ENCODE results near the gene ANKK1. TPM values are rescaled to one million over a fixed set of nuclear protein-coding genes. Genes with fewer than 3 reads are reported as not detected.

ANKK1 gene
- total and polyA plus RNA-seq, 8 donors: 0.73 TPM; not detected in 7

GRCh38 chr11:113417428-113417827 is 29.8 kb downstream of the ANKK1 start:
- H3K36me3 ChIP-seq: no peaks in the 10 kb centered on the region
- no peak for DNase-seq
- H3K9me3 ChIP-seq: no peaks in the 10 kb centered on the region
- H3K27ac ChIP-seq: no peak overlapping the region
- peaks cover 0 to 9% (median 0%) of the 10 kb centered on the region in 3 donors for H3K27me3 ChIP-seq
- TF ChIP-seq EP300 (IDR thresholded peaks at IDR 0.05) (no peak), POLR2AphosphoS5 (IDR thresholded peaks at IDR 0.05) (no peak), CTCF (IDR thresholded peaks at IDR 0.05) (no peak), POLR2A (IDR thresholded peaks at IDR 0.05) (no peak)
- 61 to 68% (median 64%) methylated on average over 2 of the region's 2 CpGs for WGBS, 5 donors
- no peak overlapping the region for H3K4me3 ChIP-seq
- intact Hi-C loops (cut with DNase I; ENCODE audit: low total_unique reads): no loop called here
- no peaks in the 10 kb centered on the region for H3K4me1 ChIP-seq

GRCh38 chr11:113419454-113420003 is 31.9 kb downstream of the ANKK1 start:
- peaks cover 0 to 9% (median 0%) of the 10 kb centered on the region in 3 donors for H3K27me3 ChIP-seq
- DNase-seq: no peak
- 68 to 78% (median 75%) methylated on average over 10 to 14 of the region's 14 CpGs for WGBS, 5 donors
- H3K36me3 ChIP-seq: no peaks in the 10 kb centered on the region
- intact Hi-C loops (cut with DNase I; ENCODE audit: low total_unique reads): no loop called here
- no peaks in the 10 kb centered on the region for H3K9me3 ChIP-seq
- H3K27ac ChIP-seq: no peak overlapping the region
- H3K4me1 ChIP-seq: no peaks in the 10 kb centered on the region
- no peak overlapping the region for H3K4me3 ChIP-seq
- TF ChIP-seq CTCF (IDR thresholded peaks at IDR 0.05) (no peak), POLR2AphosphoS5 (IDR thresholded peaks at IDR 0.05) (no peak), EP300 (IDR thresholded peaks at IDR 0.05) (no peak), POLR2A (IDR thresholded peaks at IDR 0.05) (no peak)

- no peaks in the 10 kb centered on the region for H3K4me1 ChIP-seq
- no peak for TF ChIP-seq POLR2A (IDR thresholded peaks at IDR 0.05)
- no peak for TF ChIP-seq POLR2AphosphoS5 (IDR thresholded peaks at IDR 0.05)
- TF ChIP-seq EP300 (IDR thresholded peaks at IDR 0.05): no peak
- TF ChIP-seq CTCF (IDR thresholded peaks at IDR 0.05): no peak
- H3K36me3 ChIP-seq: no peaks in the 10 kb centered on the region
- no peaks in the 10 kb centered on the region for H3K9me3 ChIP-seq
- intact Hi-C loops (cut with DNase I; ENCODE audit: low total_unique reads): no loop called here
- WGBS, 5 donors: 48 to 63% (median 54%) methylated on average over 2 of the region's 2 CpGs
- no peak overlapping the region for H3K27ac ChIP-seq
- no peak for DNase-seq
- H3K4me3 ChIP-seq: no peak overlapping the region
- H3K27me3 ChIP-seq: peaks cover 0 to 9% (median 0%) of the 10 kb centered on the region in 3 donors
Observed at GRCh38 chr11:113420808-113421207, 33.2 kb downstream of the ANKK1 start.

- no peaks in the 10 kb centered on the region for H3K9me3 ChIP-seq
- TF ChIP-seq POLR2A (IDR thresholded peaks at IDR 0.05): no peak
- no peak for TF ChIP-seq POLR2AphosphoS5 (IDR thresholded peaks at IDR 0.05)
- TF ChIP-seq CTCF (IDR thresholded peaks at IDR 0.05): no peak
- TF ChIP-seq EP300 (IDR thresholded peaks at IDR 0.05): no peak
- intact Hi-C loops (cut with DNase I; ENCODE audit: low total_unique reads): no loop called here
- H3K27ac ChIP-seq: no peak overlapping the region
- no peak overlapping the region for H3K4me3 ChIP-seq
- no peaks in the 10 kb centered on the region for H3K36me3 ChIP-seq
- DNase-seq: no peak
- 89 to 94% (median 92%) methylated on average over 6 of the region's 6 CpGs for WGBS, 5 donors
- no peaks in the 10 kb centered on the region for H3K27me3 ChIP-seq
- H3K4me1 ChIP-seq: no peaks in the 10 kb centered on the region
Observed at GRCh38 chr11:113426686-113427085, 39.1 kb downstream of the ANKK1 start.

Data from stomach (tissue), 9 donors.